ENCODE results near the gene PCDH10.

PCDH10 gene, protein sequence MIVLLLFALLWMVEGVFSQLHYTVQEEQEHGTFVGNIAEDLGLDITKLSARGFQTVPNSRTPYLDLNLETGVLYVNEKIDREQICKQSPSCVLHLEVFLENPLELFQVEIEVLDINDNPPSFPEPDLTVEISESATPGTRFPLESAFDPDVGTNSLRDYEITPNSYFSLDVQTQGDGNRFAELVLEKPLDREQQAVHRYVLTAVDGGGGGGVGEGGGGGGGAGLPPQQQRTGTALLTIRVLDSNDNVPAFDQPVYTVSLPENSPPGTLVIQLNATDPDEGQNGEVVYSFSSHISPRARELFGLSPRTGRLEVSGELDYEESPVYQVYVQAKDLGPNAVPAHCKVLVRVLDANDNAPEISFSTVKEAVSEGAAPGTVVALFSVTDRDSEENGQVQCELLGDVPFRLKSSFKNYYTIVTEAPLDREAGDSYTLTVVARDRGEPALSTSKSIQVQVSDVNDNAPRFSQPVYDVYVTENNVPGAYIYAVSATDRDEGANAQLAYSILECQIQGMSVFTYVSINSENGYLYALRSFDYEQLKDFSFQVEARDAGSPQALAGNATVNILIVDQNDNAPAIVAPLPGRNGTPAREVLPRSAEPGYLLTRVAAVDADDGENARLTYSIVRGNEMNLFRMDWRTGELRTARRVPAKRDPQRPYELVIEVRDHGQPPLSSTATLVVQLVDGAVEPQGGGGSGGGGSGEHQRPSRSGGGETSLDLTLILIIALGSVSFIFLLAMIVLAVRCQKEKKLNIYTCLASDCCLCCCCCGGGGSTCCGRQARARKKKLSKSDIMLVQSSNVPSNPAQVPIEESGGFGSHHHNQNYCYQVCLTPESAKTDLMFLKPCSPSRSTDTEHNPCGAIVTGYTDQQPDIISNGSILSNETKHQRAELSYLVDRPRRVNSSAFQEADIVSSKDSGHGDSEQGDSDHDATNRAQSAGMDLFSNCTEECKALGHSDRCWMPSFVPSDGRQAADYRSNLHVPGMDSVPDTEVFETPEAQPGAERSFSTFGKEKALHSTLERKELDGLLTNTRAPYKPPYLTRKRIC

DNA sequence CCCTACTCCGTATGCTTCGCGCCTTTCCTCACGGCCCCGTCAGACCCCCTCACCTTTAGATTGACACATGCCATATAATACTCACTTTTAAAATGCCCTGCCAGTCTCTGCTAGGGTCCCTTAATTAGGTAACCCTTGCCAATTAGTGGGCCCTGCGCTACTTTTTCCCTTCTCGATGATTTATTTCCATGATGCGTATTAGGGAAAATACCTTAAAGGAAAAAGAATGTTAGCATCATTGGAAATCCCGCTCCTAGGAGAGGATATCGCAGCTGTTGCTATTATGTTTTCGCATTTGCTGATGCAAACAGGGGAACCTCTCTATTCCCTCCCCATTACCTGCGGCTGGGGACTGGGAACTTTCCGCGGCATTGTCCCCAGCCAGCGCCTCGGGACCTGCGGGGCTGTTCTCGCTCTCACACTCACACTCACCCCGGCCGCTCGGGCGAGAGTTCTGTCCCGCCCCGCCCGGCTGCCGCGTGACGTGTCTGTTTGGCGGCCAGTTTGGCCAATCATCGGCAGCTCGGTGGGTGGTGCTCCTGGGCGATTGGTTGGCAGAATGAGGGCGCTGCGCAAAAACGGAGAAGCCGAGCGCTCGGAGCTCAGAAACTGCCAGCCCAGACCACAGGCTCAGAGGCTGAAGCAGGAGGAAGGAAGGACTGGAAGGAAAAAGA, at the start of gene PCDH10:
Gene PCDH10 (plus strand): TSS at position 605 of the 674 bp plus-strand sequence. CDS start 847 bp downstream, outside the sequence.
- peak in 2 of 4 experiments; percentile 11 to 29 for DNase-seq (ENCODE audit: low read depth in 4 of 4, low spot score in 1 of 4)

DNA sequence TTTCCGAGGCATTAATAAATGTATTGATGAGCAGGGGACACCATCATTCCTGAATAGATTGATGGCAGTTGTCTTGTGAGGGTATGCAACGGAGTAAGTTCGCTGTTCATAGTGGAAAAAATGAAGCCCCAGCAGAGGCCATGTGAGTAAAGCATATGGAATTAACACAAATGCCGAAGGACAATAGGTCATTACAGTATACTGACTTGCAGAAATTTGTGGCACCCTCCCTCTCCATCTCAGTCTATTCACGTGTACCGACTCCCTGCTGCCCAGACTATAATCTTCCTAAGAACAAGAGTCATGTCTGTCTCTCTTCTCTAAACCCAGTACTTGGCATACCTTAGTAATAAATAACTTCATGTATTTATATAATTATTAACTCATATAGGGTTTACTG, 47.1 kb upstream of the PCDH10 start:
- DNase-seq (ENCODE audit: low read depth in 4 of 4, low spot score in 1 of 4) = no peak

DNA sequence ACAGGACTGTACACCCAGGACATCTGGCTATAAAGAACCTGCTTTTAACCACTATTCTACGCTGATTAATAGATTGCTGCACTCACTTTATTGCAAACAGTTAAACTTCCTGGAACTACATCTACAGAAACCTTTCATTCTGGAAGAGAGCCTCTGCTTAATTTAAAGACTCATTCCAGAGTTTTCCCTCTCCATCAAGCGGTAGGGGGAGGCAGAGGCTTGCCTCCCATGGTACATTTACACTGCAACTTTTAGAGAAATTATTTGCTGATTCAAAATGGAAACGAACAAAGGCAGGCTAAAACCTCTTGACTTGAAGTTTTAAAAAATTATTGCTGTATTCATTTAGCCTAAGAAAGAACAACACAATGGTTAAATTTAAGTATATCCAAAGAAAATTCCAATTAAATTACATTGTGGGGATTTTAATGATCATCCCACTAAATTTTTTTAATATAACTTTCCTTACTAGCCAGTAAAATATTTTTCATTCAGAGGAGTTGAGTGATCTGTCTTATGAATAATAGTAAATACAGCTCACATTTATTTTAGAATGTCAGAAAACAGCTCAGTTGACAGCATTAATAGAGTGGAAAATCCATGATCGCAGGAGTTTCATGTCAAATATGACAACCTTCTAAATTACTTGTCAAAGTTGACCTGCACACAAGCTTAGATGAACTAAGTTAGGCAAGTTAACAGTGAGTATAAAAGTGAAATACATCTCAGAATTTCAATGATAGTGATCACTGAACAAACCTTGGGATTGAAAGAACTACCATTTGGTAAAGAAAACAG, 46.3 kb upstream of the PCDH10 start:
- DNase-seq (ENCODE audit: low read depth in 4 of 4, low spot score in 1 of 4) = no peak

DNA sequence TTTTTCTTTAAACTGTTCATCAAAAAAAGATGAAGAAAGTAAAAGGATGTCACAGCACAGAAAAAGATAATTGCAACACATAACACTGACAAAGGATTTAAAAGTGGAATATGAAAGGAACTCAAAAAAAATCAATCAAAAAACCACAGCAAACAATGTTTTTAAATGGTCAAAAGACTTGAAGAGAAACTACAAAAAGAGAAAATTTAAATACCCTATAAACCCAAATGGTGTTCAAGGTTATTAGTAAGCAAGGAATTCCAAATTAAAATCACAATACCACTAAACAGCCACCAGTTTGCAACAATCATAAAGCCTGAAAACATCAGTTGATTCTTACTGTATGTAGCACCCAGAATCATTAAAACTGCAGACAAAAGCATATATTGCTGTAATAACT, 36.5 kb upstream of the PCDH10 start:
- no peak for DNase-seq (ENCODE audit: low read depth in 4 of 4, low spot score in 1 of 4)

DNA sequence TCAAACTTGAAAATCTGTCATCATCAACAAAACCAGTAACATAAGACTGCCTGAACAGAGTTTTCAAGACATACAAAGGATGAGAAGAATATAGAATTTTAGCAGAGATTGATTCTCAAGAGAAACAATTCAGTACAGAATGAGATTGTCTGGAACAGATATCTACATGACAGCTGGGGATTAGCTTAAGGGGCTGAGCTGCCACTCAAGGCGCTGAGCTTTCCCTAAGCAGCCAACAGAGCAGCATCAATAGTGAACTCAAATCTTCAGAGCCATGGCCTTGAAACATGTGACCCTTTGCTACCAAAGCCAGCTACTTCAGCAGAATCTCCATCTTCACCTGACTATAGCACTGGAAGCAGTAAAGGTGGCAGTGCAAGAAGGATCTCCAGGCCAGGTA, 24.3 kb upstream of the PCDH10 start:
- DNase-seq (ENCODE audit: low read depth in 4 of 4, low spot score in 1 of 4) = no peak

DNA sequence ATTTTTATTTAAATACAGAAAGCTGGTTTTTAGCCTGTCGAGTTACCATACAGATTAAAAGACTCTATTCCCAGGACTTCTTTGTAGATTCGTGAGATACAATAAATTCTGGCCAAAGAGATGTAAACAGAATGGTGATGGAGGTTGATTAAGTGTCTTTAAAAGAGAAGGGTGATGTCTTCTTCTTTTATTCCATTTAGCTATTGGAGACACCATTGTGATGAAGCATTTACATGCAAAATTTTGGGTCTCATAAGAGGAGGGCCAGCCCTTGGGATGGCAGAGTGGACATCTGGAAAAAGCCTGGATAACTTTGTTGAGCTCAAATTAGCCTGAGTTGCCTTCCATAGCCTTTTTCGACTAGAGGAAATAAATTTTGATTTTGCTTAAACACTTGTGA, 21.6 kb upstream of the PCDH10 start:
- no peak for DNase-seq (ENCODE audit: low read depth in 4 of 4, low spot score in 1 of 4)

DNA sequence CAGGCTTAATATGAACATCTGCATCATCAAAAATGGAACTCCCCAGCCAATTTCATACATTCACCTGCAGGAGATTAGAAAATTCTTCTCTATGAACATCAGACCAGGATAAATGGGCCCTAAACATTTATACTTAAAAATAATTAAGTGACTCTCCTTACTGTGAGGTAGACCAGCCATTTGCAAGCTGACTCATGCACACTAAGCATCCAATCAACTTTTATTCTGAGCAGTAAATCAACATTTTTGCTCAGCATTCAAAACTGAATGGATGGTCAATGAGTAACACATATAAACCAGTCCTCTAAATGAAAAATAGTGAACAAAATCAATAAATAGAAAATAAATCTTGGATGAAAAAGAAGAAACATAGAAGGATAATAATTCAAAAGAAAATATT, 19.9 kb upstream of the PCDH10 start:
- DNase-seq (ENCODE audit: low read depth in 4 of 4, low spot score in 1 of 4) = no peak

DNA sequence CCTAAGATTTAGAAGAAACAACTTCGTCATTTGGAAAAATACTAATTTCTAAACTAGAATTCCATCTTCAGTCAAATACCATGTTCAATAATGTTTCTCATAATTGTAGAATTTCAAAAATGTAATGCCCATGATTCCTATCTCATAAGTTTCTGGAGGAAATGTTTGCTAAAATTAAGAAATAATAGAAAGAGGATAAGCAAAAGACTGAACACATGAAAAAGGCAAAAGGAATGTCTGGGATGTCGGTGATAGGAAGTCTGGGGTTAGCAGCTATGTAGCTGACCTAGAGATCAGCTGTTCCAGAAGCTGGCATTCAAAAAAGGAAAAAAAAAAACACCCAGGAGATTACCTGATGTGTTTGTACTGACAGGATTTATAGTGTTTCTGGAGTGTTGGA, 18.9 kb upstream of the PCDH10 start:
- DNase-seq (ENCODE audit: low read depth in 4 of 4, low spot score in 1 of 4) = no peak

DNA sequence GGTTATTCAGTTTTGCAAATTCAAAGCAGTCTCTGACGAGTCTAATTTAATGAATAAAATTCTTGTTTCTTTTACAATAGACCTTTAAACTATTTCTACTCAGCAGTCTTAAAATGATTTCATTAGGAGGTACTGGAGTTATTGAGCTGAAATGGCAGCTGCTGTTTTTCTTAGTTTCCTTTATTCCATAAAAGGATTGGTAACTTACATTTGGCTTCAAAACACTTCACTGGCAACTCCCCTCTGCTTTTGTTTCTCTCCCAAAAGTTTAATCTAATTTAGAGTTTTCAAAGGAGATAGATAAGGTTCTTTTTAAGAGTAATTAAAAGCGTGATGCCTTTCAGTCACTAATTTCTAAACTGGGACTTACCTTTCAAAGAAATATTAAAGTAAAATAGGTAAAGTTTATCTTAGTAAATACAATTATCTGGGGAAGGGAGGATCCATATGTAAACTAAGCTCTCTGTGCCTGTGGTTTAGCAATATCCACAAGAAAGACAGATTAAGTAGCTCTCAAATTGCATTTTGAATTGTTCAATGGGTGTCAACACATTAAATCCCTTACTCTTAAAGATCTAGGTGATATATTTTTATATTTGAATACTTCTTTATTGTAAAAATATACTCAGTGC, 17.1 kb upstream of the PCDH10 start:
- DNase-seq (ENCODE audit: low read depth in 4 of 4, low spot score in 1 of 4) = no peak

DNA sequence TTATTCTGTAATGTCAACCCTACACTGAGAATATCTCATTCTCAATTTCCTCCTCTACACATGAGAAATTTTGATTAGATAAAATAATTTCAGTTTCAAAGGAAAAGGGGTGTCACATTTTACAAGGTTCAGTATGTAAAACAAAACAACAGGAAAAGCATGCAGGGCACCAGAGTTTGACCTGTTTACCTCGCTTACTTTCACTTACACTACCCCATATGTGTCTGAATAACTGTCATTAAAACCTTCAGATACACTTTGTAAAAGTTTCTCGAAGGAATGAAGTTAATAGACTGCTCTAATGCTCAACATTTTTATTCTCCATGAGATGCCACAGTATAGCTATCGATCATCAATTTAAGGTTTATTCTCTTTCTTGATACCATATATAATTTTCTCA, 12.3 kb upstream of the PCDH10 start:
- DNase-seq (ENCODE audit: low read depth in 4 of 4, low spot score in 1 of 4) = no peak

DNA sequence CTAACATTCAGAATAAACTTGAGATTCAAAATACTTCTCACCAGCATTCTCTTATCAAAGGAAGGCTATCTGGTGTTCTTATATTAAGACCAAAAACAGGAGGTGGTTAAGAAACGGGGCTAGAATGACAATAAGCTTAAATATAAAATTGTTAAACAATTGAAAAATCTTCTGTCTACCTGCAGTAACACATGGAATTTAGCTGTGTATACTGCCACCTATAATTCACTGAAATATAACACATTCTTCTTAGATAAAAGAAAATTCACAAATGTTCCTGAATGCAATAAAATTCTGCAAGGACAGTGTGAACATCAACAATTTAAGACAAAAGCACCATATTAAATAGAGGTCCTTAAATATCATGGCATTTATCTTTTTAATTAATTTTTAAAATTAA, 11.5 kb upstream of the PCDH10 start:
- no peak for DNase-seq (ENCODE audit: low read depth in 4 of 4, low spot score in 1 of 4)

DNA sequence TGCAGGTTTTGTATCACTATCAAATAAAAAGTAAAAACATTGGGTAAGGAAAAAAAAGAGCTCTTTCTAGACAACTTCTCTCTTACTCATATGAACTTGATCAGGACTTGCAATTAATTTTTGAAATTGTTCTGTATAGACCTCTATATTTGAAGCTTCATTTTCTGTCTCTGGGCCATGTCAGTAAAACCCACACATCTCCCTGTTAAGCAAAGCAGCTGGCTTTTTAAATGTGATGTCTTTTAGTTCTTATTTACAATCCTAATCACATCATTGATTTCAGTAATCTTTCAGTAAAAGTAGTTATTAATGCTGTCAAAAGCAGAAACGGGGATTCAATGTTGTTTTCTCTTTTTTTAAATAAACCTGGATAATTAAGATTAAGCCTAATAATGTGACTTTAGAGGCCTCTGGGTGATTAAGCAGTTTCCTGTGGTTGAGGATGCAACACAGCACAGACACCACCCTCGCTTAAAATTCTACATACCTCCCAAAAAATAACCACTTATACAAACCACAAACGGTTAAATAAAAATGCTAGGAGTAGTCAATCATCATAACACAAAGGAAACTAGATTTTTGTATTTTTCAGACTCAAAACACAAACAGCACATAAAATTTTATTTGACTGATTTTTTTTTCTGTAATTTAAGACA, 5.2 kb upstream of the PCDH10 start:
- DNase-seq (ENCODE audit: low read depth in 4 of 4, low spot score in 1 of 4) = no peak

DNA sequence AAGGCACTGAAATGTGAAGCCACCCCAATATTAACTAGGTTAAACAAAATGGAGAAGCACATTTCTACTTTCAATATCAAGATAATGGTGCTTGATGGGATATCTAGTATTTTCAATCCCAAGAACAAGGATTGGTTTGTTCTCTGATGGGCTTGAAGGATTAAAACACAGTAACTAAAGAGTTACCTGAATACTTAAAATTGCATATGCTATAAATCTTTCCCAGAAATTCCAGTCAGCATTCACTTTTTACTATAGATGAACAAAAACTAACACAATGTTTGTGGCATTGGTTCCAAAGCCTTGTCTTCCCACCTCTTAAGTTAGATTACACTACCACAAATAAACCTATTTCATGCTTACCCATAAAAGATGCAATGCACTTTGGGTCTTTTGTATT, 3.9 kb upstream of the PCDH10 start:
- DNase-seq (ENCODE audit: low read depth in 4 of 4, low spot score in 1 of 4) = no peak

DNA sequence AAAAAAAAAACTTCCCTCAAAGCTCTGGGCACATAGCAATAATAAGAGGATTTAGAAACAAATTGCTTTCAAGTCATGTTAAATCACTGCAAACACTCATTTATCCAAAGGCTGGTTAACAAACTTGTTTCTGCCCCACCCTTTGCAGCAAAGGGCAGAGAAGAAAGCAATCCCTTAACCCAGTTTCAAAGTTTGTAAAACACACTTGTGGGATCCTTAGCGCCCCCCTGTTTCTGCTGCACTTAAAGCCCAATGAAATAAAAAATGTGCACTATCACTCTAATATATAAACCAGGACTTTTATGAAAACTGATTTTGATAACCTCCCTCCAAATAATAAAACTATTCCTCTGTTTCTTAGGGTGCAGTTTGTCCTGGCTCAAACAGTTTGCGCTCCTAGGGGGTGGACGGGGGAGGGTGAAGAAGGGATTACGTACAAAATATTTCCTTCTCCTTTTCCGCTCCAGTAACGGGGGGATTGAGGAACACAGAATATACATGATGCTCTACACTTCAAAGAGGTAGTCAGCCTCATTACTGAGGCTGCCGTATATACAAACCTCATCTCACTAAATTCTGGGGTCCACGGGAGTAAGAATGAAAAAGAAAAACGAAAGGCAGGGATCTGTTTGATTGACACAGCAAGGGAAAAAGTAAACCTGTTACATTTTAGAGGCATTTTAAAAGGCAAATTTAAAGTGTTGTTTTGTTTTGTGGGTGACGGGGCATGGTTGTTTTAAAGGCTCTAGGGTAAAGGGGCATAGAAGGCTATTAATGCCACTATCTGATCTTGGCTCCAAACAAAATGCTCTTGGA, 3.1 kb upstream of the PCDH10 start:
- no peak for DNase-seq (ENCODE audit: low read depth in 4 of 4, low spot score in 1 of 4)

DNA sequence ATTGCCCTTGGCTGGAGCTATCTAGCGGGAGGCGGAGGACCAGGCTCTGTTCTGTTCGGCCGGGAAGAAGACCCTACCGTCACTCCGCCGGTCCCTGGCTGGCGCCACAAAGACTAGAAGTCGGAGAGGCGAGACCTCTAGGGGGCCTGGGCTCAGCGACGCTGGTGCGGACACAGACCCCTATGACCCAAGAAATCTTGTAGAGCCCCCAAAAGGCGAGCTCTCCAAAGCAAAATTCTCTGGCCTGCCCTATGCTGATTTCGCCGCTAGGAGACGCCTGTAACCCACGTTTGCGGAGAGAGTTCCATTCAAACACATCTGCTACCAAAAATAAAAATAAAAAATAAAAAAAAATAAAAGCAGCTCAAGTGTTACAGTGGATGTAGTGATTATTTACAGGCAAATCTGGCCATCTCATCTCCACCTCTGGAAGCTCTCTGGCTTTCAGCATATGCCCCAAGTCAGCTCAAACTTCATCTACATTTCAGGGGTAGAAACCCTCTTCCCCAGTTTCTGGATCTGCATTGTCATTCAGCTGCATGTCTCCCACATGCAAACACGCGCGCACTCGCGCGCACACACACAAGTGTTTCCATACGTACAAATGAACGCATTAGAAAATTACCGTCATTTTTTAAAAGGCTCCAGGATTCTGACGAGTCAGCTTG, 2.4 kb upstream of the PCDH10 start:
- DNase-seq (ENCODE audit: low read depth in 4 of 4, low spot score in 1 of 4) = no peak

DNA sequence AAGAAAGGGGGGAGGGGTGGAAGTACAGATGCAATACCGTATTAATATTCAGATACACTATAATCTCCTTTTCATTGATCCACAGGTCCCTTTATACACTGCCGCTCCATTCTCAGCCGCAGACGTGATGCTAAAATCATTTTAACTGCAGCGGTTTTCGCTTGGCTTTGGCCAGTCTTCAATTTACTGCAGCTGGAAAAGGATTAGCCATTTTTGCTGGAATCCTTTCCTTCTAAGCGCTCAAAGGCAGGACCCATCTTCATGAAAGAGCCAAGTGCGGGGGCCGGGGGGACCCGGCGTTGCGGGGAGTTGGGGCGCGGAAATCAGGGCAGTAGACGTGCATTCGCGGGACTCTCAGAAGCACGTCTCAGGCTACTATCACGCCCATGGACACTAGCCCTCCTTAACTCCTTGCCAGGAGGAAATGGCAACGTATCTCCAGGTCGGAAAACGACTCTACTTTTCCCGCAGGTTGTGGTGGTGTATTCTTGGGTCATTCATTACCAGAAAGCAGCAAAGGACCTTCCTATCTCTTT, 1.7 kb upstream of the PCDH10 start:
- no peak for DNase-seq (ENCODE audit: low read depth in 4 of 4, low spot score in 1 of 4)

DNA sequence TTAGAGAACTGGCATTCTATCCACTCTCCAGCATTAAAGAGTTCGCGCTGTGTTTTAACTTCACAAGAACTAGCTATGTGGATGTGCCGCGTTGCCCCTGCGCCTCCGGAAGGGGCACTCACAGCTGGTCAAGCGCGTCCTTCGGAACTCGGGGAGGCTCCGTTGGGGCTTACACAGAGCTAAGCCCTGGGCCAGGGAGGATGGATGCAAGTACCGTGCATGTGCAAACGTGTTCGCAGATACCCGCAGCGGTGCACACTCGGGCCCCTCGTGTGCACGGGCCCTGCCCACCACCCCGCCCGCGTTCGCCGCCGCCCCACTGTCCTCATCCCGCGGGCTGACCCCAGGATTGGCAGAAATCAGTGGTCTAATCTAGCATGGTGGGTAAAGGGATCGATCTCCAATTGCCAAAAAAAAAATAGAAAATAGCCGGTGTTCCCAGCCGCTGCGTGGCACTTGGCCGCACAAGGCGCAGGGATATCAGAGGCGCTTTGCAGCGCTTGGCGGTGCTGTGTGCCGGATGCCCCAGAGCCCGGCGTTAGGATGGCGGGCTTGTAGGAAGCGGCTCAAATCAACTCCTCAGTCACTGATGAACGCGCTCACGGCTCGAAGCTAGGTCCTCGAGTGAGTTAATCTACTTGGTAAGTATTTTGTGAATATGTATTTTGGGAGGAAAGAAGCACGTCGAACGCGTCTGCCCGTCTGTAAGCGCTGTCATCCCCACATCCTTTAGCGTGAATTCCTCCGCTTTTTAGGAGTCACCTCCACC, 989 bp upstream of the PCDH10 start:
- no peak for DNase-seq (ENCODE audit: low read depth in 4 of 4, low spot score in 1 of 4)
